CD4-positive, alpha-beta T cell treated with Interleukin-21 for 1 hour (primary cell): ENCODE measurements around the gene RCSD1.

ENCODE experiments used
- DNase-seq: peaks from one replicate; pipeline ENCODE4 v3.0.0-alpha.2; 2020

RCSD1 gene

DNA sequence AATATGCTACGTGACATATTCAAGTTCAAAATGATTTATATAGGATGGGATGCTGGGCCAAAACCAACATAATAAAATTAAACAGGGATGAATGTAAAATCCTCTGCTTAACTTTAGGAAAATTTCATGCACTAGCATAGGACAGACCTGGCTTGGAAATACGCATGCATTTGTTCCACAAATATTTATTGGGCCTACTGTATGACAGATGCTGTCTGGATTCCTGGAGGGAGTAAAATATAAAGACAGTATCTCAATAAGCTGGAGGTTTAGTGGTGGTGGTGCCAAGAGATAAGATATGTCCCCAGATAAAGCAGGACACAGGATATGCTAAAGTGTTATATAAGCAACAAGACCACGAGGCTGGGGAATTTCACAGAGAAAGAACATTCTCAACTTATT is 15.1 kb downstream of the RCSD1 start:
- no peak for DNase-seq

DNA sequence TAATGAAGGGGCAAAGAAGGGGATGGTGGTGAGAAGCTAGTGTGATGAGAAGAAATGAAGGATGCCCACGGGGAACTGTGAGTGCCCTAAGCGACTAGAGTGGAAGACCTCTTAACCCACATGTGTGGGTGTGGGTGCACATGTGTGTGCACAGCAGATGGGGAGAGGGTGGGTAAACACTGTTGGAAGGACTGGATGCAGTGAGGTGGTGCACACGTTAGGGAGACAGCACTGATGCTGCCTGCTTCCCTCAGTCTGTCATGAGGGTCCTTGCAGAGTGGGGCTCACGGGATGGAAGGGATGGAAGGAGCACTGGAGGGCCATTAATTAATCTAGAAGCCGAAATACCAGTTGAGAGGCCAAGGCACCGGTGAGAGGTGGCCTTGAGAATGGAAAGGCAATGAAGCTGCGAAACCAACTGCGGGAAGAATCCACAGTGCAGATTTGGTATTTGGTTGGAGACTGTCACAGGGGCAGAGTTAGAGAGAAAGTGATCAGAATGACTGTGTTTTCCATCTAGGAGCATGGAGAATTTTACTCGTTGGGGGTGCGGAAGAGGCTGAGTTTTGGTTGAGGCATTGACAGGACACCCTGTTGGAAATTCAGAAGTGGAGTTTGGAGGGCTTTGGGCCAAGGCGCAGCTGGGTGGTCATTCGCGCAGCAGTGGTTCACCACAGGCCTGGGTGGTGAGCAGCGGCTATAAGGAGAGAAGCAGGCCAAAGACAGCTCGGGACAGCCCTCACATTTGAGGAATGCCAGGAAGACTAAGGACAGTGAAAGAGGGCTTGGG is 15.8 kb downstream of the RCSD1 start:
- DNase-seq, result no peak

DNA sequence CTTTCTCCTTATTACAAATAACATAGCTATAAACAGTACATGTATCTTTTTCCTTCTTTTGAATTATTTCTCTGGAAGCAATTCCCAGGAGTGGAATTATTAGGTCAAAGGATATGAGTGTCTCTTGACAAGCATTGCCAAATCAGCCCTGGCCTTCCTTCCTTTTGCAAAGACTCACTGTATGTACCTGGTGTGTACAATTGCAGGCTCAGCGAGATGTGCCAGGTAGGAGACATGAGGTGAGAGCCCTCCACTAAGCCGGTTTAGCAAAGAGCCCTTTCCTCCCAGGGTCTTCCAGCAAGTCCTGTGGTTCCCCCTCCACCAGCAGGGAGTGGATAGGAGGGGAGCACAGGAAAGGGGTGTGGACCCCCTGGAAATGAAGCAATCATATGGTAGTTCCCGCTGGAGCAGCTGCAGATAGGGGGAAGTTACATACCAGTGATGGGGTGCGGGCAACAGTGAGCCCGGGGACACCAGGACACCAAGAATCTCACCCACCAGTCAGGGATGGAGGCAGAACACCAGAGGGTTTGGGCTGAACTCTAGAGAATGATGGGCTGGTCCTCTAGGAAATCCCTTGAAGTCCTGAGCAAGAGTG is 18.3 kb downstream of the RCSD1 start:
- DNase-seq, result no peak

DNA sequence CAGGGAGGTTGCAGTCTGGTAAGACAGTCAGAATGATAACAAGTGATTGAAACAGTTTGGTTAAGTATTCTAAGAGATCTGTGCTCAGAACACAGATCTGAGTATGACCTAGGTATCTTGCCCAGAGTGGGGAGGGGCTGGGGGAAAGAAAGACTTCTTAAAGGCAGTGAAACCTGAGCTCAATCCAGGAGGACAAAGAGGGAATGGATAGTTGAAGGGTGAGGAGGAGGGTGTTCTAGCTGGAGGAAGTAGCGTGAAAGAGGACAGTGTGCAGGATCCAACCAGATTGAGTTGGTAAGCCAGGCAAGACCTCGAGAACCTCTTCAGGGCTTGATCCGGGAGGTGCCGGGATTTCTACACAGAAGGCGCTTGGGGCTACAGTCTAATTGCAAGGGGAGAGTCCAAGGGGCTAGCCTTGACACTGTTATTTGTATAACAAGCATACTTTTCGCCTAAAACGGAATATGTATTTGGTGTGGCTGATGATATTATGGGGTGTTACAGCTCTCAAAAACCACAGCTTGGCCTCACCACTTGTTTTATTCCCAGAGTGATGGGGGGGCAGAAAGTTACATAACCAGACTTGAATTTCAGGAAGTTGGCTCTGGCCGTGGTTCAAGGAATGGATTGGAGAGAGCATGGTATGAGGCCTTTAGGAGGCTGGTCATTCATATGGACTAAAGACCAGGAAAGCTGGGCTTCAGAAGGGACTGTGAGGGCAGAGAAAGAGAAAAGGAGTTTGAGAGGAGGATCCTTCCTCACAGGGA is 19.1 kb downstream of the RCSD1 start:
- no peak for DNase-seq

- DNase-seq, result no peak
These were observed 20.5 kb downstream of the RCSD1 start for GRCh38 chr1:167650269-167651160.

DNA sequence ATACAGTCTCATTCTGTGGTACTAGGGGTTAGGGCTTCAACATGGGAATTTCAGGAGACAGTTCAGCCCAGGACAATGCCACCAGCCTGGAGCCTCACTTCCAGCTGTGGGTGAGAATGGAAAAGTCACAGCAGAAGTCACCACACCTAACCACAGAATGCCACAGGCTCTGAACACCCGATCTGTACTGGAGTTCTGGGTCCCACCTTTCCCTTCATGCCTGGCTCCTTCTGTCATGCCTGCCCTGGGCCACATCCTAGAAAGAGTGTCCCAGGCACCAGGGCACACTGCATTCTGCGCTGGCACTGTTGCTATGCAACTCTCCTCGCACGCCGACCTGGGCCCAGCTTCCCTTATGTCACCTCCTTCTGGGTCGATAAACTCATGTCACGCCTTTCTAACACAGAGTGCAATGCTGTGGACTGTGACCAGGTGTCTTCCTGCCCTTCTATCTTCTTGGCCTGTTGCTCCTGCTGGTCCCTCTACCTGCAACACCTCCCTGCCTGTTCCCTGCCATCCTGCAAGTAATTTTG is 21.2 kb downstream of the RCSD1 start:
- DNase-seq, result no peak

- DNase-seq, result no peak
These were observed 25.0 kb downstream of the RCSD1 start for GRCh38 chr1:167654975-167655575.

DNA sequence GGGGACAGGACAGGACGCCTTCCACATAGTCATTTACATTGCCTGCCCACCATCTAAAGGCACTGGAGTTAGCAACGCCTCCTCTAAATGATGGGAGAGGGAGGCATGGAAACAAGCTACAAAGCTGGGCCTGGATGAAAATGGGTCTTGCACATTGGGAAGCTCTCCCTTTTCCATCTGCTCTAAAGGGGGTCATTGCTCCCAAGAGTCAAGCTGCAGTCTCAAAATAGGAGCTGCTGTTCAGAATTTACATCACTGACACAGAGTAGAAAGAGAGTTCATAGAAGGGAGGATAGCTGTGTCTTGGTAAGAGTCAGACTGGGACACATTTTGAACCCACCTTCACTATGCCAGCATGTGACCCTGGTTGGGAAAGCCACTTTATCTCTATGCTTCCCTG is 26.6 kb downstream of the RCSD1 start:
- DNase-seq, result no peak

DNA sequence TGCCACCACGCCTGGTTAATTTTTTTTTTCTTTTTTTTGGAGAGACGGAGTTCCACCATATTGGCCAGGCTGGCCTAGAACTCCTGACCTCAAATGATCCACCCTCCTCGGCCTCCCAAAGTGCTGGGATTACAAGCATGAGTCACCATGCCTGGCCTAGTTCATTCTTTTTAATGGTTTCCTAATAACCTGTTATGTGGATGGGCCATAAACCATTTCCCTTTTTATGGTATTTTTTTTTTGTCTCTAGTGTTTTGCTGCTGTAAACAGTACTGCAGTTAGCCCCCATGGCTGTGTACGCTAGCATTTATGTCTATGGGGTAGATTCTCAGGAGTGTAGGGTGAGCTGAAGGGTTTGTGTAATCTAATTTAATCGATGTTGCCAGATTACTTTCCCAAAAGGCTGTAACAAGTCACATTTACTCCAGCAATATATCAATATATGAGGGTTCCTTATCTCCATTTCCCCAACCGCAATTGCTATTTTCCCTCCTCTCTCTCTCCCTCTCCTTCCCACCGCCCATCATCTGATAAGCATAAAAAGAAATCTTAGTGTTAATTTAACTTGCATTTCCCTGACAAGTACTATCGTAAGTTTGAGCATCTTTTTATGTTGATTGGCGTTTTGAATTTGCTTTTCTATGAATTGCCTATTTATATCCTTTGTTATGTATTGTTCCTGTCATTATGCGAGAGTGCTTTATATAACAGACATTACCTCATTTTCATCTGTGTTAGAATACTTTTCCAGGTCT is 28.7 kb downstream of the RCSD1 start:
- no peak for DNase-seq

DNA sequence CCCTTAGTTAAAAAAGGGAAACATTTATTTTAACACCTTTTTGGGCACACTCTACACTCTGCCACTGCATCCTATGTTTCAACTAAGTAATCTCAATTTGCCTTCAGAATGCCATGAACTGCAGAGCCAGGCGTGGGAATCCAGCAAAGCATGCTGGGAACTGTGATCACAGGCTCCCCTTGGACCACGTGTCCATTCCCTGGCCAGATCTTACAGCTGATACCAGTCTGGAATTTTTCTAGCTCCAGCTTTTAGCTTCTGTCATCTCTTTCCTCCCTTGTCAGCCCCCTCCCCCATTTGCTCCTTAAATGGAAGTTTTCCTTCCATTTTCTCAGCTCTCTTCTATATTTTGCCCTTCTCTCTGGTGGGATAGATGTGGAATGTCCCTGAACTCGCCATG is 29.4 kb downstream of the RCSD1 start:
- DNase-seq, result no peak

- DNase-seq, result no peak
These were observed 29.8 kb downstream of the RCSD1 start for GRCh38 chr1:167659881-167660280.

DNA sequence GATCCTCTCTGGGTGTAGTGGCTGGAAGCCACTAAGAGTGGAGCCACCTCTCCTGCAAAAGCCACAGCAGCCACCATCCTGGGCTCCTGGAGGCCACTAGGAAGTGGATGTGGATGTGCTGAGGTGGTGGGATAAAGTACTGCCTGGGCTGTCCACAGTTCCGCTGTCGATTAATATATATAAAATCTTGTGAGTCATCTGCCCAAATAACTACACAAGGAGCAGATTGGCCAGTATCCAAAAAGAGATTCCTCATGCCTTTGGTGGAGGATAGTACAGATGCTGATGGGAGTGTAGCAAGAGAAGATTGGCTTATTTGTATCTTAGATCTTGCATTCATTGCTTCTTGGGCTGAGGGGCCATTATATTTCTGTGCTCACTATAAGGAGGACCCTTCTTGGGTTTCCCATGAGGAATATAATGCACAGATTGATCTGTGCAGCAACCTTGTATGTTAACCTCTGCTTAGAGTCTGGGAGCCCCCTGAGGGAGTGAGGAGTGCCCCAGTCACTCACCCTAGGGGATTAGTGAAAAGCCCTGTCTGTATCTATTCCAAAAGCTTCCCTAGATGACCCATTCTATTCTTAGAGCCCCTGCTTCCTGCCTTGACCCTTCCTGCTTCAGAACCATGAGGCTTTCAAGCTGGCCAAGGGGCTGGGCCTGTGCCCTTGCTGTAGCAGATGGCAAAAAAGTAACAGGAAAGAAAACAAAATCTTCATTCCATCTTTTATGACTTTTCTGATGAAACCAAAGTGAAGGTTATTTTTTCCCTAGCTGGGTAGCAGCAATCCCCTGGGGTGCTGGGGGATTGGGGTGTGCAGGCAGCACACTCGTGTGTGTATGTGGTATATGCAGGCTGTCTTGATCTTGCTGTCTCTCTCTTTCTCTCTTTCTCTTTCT is 31.7 kb downstream of the RCSD1 start:
- no peak for DNase-seq

GRCh38 chr1:167663002-167663772 is 33.2 kb downstream of the RCSD1 start:
- DNase-seq, result no peak

- no peak for DNase-seq
These were observed 35.4 kb downstream of the RCSD1 start for GRCh38 chr1:167665469-167665868.

- no peak for DNase-seq
These were observed 36.4 kb downstream of the RCSD1 start for GRCh38 chr1:167666416-167666815.

GRCh38 chr1:167667536-167667935 is 37.5 kb downstream of the RCSD1 start:
- no peak for DNase-seq

DNA sequence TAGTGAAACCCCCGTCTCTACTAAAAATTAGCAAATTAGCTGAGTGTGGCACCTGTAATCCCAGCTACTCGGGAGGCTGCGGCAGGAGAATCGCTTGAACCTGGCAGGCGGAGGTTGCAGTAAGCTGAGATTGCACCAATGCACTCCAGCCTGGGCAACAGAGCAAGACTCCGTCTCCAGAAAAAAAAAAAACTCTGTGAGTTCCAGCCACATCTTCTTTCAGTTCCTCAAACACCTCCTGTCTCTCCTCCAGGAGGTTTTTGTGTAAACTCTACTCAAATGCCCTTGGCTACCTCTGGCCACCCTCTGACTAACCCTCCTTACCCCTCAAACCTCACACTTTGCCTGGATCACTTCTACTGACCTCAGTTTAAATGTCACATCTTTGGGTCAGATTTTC is 38.1 kb downstream of the RCSD1 start:
- DNase-seq, result no peak

DNA sequence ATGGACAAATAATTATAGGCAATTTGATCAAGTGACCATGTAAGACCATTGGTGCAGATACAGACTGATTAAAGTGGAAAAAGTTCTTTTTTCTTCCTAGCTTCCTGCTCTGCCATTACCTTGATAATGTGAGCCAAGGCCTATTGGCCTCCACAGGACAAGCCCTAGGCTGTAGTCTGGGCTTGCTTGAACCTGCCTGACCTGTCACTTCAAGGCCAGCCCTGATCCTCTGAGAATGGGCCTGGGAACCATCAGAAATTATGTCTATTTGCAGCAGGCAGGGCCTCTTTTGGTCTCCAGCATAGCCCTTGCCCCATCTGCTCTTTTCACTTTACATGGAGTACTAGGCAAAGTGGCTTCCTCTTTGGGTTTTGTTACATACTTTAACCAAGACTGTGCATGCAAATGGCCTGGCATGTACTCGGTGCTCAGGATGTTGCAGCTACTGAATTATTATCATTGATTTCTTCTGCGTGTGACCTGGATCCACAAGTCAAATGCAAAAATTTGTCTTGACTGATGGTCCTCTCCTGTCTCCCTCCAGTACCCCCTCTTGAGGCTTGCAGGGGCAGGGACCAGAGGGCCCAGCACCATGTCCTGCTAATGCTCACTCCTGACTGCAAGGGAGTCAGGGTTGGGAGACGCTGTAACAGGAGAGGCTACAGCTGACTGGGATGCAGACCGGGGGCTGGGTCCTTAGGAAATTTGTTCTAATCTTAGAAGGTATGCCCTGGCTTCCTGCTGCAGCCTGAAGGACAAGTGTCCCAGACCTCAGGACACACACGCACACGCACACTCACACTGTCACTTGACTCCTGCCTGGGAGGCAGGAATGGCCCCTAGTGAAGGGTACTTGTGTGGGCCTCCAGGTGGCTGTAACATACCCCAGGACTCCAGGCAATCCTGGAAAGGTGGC is 39.4 kb downstream of the RCSD1 start:
- no peak for DNase-seq
